Naive B cell (primary cell): ENCODE measurements around the gene FGFR1OP2. TPM values are rescaled to one million over a fixed set of nuclear protein-coding genes. Genes with fewer than 3 reads are reported as not detected.

Experiments
- ATAC-seq, 2 donors: fragments of 150-1000 bp; cut with Tn5 transposase; 2 replicates each; pipeline ENCODE4 v1.10.0; 2021; ENCODE audit warnings: low read depth in 2 of 2, mild to moderate bottlenecking in 2 of 2, moderate library complexity in 2 of 2
- DNase-seq: peaks from one replicate; pipeline ENCODE4 v3.0.0; 2022
- H3K27ac Mint-ChIP-seq, 6 donors: one replicate each; pipeline ENCODE4 v1.8.0; 2020 to 2022; ENCODE audit warnings: mild to moderate bottlenecking in 6 of 6, mixed read lengths in 6 of 6, moderate library complexity in 5 of 6, inconsistent platforms in 2 of 6
- H3K27me3 Mint-ChIP-seq, 3 donors: one replicate each; pipeline ENCODE4 v1.8.0; 2021 to 2022; ENCODE audit warnings: mixed read lengths in 3 of 3, mild to moderate bottlenecking in 1 of 3
- H3K36me3 Mint-ChIP-seq, 2 donors: one replicate each; pipeline ENCODE4 v1.8.0; 2020 to 2022; ENCODE audit warnings: mixed read lengths in 2 of 2, inconsistent platforms in 1 of 2, mild to moderate bottlenecking in 1 of 2
- H3K4me1 Mint-ChIP-seq, 3 donors: one replicate each; pipeline ENCODE4 v1.8.0; 2020 to 2022; ENCODE audit warnings: mixed read lengths in 3 of 3, inconsistent platforms in 1 of 3, mild to moderate bottlenecking in 1 of 3, moderate library complexity in 1 of 3
- H3K4me3 Mint-ChIP-seq, 8 donors: one replicate each; pipeline ENCODE4 v1.8.0; 2020 to 2022; ENCODE audit warnings: mild to moderate bottlenecking in 8 of 8, mixed read lengths in 8 of 8, moderate library complexity in 8 of 8, inconsistent platforms in 2 of 8
- H3K9me3 Mint-ChIP-seq, 7 donors: one replicate each; pipeline ENCODE4 v1.8.0; 2020 to 2022; ENCODE audit warnings: mixed read lengths in 7 of 7, mild to moderate bottlenecking in 5 of 7, inconsistent platforms in 2 of 7, moderate library complexity in 1 of 7
- polyA plus RNA-seq, 6 donors: library from polyadenylated mRNA; unstranded; fragments of 300-500 nt; fragmentation: Illumina TruSeq; gene quantifications; one replicate each; pipeline ENCODE4 v1.2.3, GENCODE V29; 2021; ENCODE audit warnings: low read depth in 6 of 6

FGFR1OP2 gene
- polyA plus RNA-seq, 6 donors from 2014 or later: 54.2 to 68.4 (median 59.5) TPM

GRCh38 chr12:26995706-26996105 is 57.4 kb downstream of the FGFR1OP2 start:
- no peak overlapping the region for H3K4me3 Mint-ChIP-seq
- H3K27ac Mint-ChIP-seq: no peak overlapping the region
- H3K4me1 Mint-ChIP-seq: peaks cover 15 to 27% (median 21%) of the 10 kb centered on the region in 3 donors
- ATAC-seq (no peak), DNase-seq (no peak)
- H3K27me3 Mint-ChIP-seq: no peaks in the 10 kb centered on the region
- H3K36me3 Mint-ChIP-seq: peaks cover 23 to 28% of the 10 kb centered on the region in 2 donors
- H3K9me3 Mint-ChIP-seq: peaks cover 0 to 8% (median 0%) of the 10 kb centered on the region in 7 donors

- peaks cover 23 to 30% of the 10 kb centered on the region in 2 donors for H3K36me3 Mint-ChIP-seq
These were observed 58.7 kb downstream of the FGFR1OP2 start for GRCh38 chr12:26997003-26997402.

GRCh38 chr12:27000961-27001360 is 62.7 kb downstream of the FGFR1OP2 start:
- Mint-ChIP-seq H3K27ac (peak overlapping the region in 3 of 6 donors; percentile 3 to 64 (median 6)), H3K4me3 (peak overlapping the region in 1 of 8 donors; percentile 43), H3K9me3 (peaks cover 0 to 8% (median 0%) of the 10 kb centered on the region in 7 donors), H3K4me1 (peaks cover 39 to 55% (median 48%) of the 10 kb centered on the region in 3 donors), H3K36me3 (peaks cover 15 to 19% of the 10 kb centered on the region in 2 donors), H3K27me3 (no peaks in the 10 kb centered on the region)
- DNase-seq (no peak), ATAC-seq (no peak)

More at GRCh38 chr12:26997003-26997402, 58.7 kb downstream of the FGFR1OP2 start:
- H3K9me3 Mint-ChIP-seq: peaks cover 0 to 8% (median 0%) of the 10 kb centered on the region in 7 donors
- no peak overlapping the region for H3K4me3 Mint-ChIP-seq
- H3K27me3 Mint-ChIP-seq: no peaks in the 10 kb centered on the region
- H3K27ac Mint-ChIP-seq: peak overlapping the region in 3 of 6 donors; percentile 13 to 57 (median 21)
- ATAC-seq (no peak), DNase-seq (no peak)
- peaks cover 26 to 34% (median 31%) of the 10 kb centered on the region in 3 donors for H3K4me1 Mint-ChIP-seq

GRCh38 chr12:27001663-27002062 is 63.4 kb downstream of the FGFR1OP2 start:
- H3K9me3 Mint-ChIP-seq: peaks cover 0 to 8% (median 0%) of the 10 kb centered on the region in 7 donors
- no peak for DNase-seq
- no peak for ATAC-seq
- H3K36me3 Mint-ChIP-seq: peaks cover 15% of the 10 kb centered on the region in 2 donors
- H3K4me3 Mint-ChIP-seq: peak overlapping the region in 1 of 8 donors; percentile 38
- no peaks in the 10 kb centered on the region for H3K27me3 Mint-ChIP-seq
- peaks cover 39 to 55% (median 48%) of the 10 kb centered on the region in 3 donors for H3K4me1 Mint-ChIP-seq
- peak overlapping the region in 3 of 6 donors; percentile 2 to 9 (median 3) for H3K27ac Mint-ChIP-seq

GRCh38 chr12:27002141-27002540 is 63.9 kb downstream of the FGFR1OP2 start:
- ATAC-seq (no peak), DNase-seq (no peak)
- Mint-ChIP-seq H3K4me1 (peaks cover 39 to 55% (median 49%) of the 10 kb centered on the region in 3 donors), H3K27me3 (no peaks in the 10 kb centered on the region), H3K27ac (peak overlapping the region in 2 of 6 donors; percentile 3), H3K9me3 (peaks cover 0 to 8% (median 0%) of the 10 kb centered on the region in 7 donors), H3K36me3 (peaks cover 14 to 15% of the 10 kb centered on the region in 2 donors), H3K4me3 (peak overlapping the region in 1 of 8 donors; percentile 38)

- no peaks in the 10 kb centered on the region for H3K27me3 Mint-ChIP-seq
- DNase-seq (no peak), ATAC-seq (no peak)
- H3K4me1 Mint-ChIP-seq: peaks cover 38 to 53% (median 45%) of the 10 kb centered on the region in 3 donors
- H3K36me3 Mint-ChIP-seq: peaks cover 2 to 8% of the 10 kb centered on the region in 2 donors
- peak overlapping the region in 3 of 6 donors; percentile 59 to 86 (median 70) for H3K27ac Mint-ChIP-seq
- H3K9me3 Mint-ChIP-seq: peaks cover 0 to under 1% (median 0%) of the 10 kb centered on the region in 7 donors
- no peak overlapping the region for H3K4me3 Mint-ChIP-seq
These were observed 65.4 kb downstream of the FGFR1OP2 start for GRCh38 chr12:27003421-27004381.

GRCh38 chr12:27005495-27005894 is 67.2 kb downstream of the FGFR1OP2 start:
- no peak overlapping the region for H3K4me3 Mint-ChIP-seq
- no peak for DNase-seq
- peaks cover 0 to 8% of the 10 kb centered on the region in 2 donors for H3K36me3 Mint-ChIP-seq
- peak overlapping the region in 1 of 6 donors; percentile 28 for H3K27ac Mint-ChIP-seq
- H3K27me3 Mint-ChIP-seq: no peaks in the 10 kb centered on the region
- H3K4me1 Mint-ChIP-seq: peaks cover 42 to 61% (median 51%) of the 10 kb centered on the region in 3 donors
- ATAC-seq: no peak
- no peaks in the 10 kb centered on the region for H3K9me3 Mint-ChIP-seq

- peaks cover 30 to 62% (median 48%) of the 10 kb centered on the region in 3 donors for H3K4me1 Mint-ChIP-seq
- ATAC-seq (no peak), DNase-seq (no peak)
- no peak overlapping the region for H3K4me3 Mint-ChIP-seq
- H3K27me3 Mint-ChIP-seq: no peaks in the 10 kb centered on the region
- no peaks in the 10 kb centered on the region for H3K9me3 Mint-ChIP-seq
- peaks cover 0 to 4% of the 10 kb centered on the region in 2 donors for H3K36me3 Mint-ChIP-seq
- no peak overlapping the region for H3K27ac Mint-ChIP-seq
These were observed 68.7 kb downstream of the FGFR1OP2 start for GRCh38 chr12:27006797-27007467.

GRCh38 chr12:27008081-27008480 is 69.8 kb downstream of the FGFR1OP2 start:
- DNase-seq (no peak), ATAC-seq (peak; percentile 67 to 73)
- Mint-ChIP-seq H3K27me3 (no peaks in the 10 kb centered on the region), H3K4me1 (peaks cover 28 to 56% (median 56%) of the 10 kb centered on the region in 3 donors), H3K36me3 (peaks cover 0 to under 1% of the 10 kb centered on the region in 2 donors), H3K27ac (peak overlapping the region in 3 of 6 donors; percentile 5 to 80 (median 46)), H3K4me3 (peak overlapping the region in 1 of 8 donors; percentile 2), H3K9me3 (no peaks in the 10 kb centered on the region)

GRCh38 chr12:27009881-27010301 is 71.6 kb downstream of the FGFR1OP2 start:
- DNase-seq (peak; percentile 24), ATAC-seq (no peak)
- Mint-ChIP-seq H3K4me1 (peaks cover 26 to 62% (median 46%) of the 10 kb centered on the region in 3 donors), H3K9me3 (no peaks in the 10 kb centered on the region), H3K27ac (peak overlapping the region in 5 of 6 donors; percentile 11 to 87 (median 58)), H3K4me3 (peak overlapping the region in 2 of 8 donors; percentile 40 to 70), H3K27me3 (no peaks in the 10 kb centered on the region), H3K36me3 (no peaks in the 10 kb centered on the region)

- Mint-ChIP-seq H3K4me1 (peaks cover 31 to 64% (median 48%) of the 10 kb centered on the region in 3 donors), H3K27me3 (no peaks in the 10 kb centered on the region), H3K4me3 (peak overlapping the region in 7 of 8 donors; percentile 32 to 76 (median 47)), H3K9me3 (peaks cover 0 to 2% (median 0%) of the 10 kb centered on the region in 7 donors), H3K27ac (peak overlapping the region in 2 of 6 donors; percentile 31 to 56), H3K36me3 (no peaks in the 10 kb centered on the region)
- ATAC-seq (no peak), DNase-seq (no peak)
These were observed 74.1 kb downstream of the FGFR1OP2 start for GRCh38 chr12:27012239-27012981.

GRCh38 chr12:27012982-27013255 is 74.6 kb downstream of the FGFR1OP2 start:
- peak overlapping the region in 1 of 6 donors; percentile 31 for H3K27ac Mint-ChIP-seq

More at GRCh38 chr12:27012982-27013255, 74.6 kb downstream of the FGFR1OP2 start:
- Mint-ChIP-seq H3K9me3 (peaks cover 0 to 2% (median 0%) of the 10 kb centered on the region in 7 donors), H3K4me1 (peaks cover 27 to 62% (median 43%) of the 10 kb centered on the region in 3 donors), H3K4me3 (peak overlapping the region; percentile 33 to 96 (median 94)), H3K36me3 (no peaks in the 10 kb centered on the region), H3K27me3 (no peaks in the 10 kb centered on the region)
- no peak for ATAC-seq
- DNase-seq: no peak
